A549 (cell line): ENCODE measurements around the gene PBX3. TPM values are rescaled to one million over a fixed set of nuclear protein-coding genes. Genes with fewer than 3 reads are reported as not detected.

Source experiments
- ATAC-seq, 2 experiments: fragments of 200-7000 bp in 1 of 2; fragments of >200 bp in 1 of 2; cut with Nextera tagmentation in 1 of 2; cut with Tn5 transposase in 1 of 2; 3 replicates each; pipeline versions ENCODE4 v1.8.0 to v1.9.1; 2018 to 2020; ENCODE audit warnings: mild to moderate bottlenecking in 1 of 2, moderate library complexity in 1 of 2
- CTCF ChIA-PET: fragments of 300-600 bp; sonication (Branson Sonifier 250); formaldehyde crosslinking; extraction: SDS; loops from one replicate; lab custom pipeline; 2021; ENCODE audit warnings: antibody characterized with exemption, inconsistent platforms; lab: Yijun Ruan, JAX
- POLR2A ChIA-PET: fragments of 350-600 bp; formaldehyde crosslinking; extraction: SDS; loops from one replicate; lab custom pipeline; 2021; ENCODE audit warnings: antibody characterized with exemption, inconsistent platforms; lab: Yijun Ruan, JAX
- DNase-seq, 2 experiments: peaks; one replicate each; pipeline versions ENCODE4 v3.0.0 to v3.0.0-alpha.2; 2011 to 2016; ENCODE audit warnings: low read depth in 1 of 2, low spot score in 1 of 2
- FAIRE-seq: peaks from 2 replicates; lab custom pipeline; 2011; peaks lifted over from hg19 to GRCh38; lab: Jason Lieb, UNC
- H3K27ac ChIP-seq, 2 experiments: fragments of >200 bp; sonication (Bioruptor Twin); formaldehyde crosslinking; 3 replicates each; pipeline ENCODE4 v1.5.1; 2016 to 2017
- H3K4me1 ChIP-seq: fragments of >200 bp; sonication (Bioruptor Twin); formaldehyde crosslinking; 3 replicates; pipeline ENCODE4 v1.6.1; 2016
- H3K4me2 ChIP-seq: fragments of >200 bp; sonication (Bioruptor Twin); formaldehyde crosslinking; 3 replicates; pipeline ENCODE4 v1.6.1; 2016
- H3K4me3 ChIP-seq: fragments of >200 bp; sonication (Bioruptor Twin); formaldehyde crosslinking; 3 replicates; pipeline ENCODE4 v1.5.1; 2016
- H3K9me3 ChIP-seq: fragments of >200 bp; sonication (Bioruptor Twin); formaldehyde crosslinking; 3 replicates; pipeline ENCODE4 v1.6.1; 2016
- BHLHE40 ChIP-seq: IDR thresholded peaks from 2 replicates; pipeline ENCODE4 v1.6.1; 2012; ENCODE audit warnings: low read depth, low read length, inconsistent platforms
- CBX2 ChIP-seq: fragments of 200-600 bp; sonication (generic); IDR thresholded peaks from 2 replicates; pipeline ENCODE4 v1.6.1; 2016; ENCODE audit warnings: low read depth, mild to moderate bottlenecking, borderline replicate concordance
- CHD4 ChIP-seq: fragments of 200-600 bp; sonication (generic); IDR thresholded peaks from 2 replicates; pipeline ENCODE4 v1.6.1; 2016; ENCODE audit warnings: antibody characterized with exemption, mild to moderate bottlenecking, borderline replicate concordance
- EHF ChIP-seq: fragments of 250-450 bp; sonication (Bioruptor Pico); IDR thresholded peaks from 2 replicates; pipeline ENCODE4 v1.5.0; 2020; ENCODE audit warnings: mild to moderate bottlenecking
- EP300 ChIP-seq, 2 experiments: fragments of >200 bp; sonication (Bioruptor Twin); formaldehyde crosslinking; IDR thresholded peaks; 2 replicates in 1 of 2; 3 replicates in 1 of 2; pipeline ENCODE4 v1.6.1; 2016 to 2017
- FOXS1 ChIP-seq: fragments of 250-450 bp; sonication (Bioruptor Pico); IDR thresholded peaks from 2 replicates; pipeline ENCODE4 v1.5.0; 2020; ENCODE audit warnings: mild to moderate bottlenecking, moderate library complexity
- GATA3 ChIP-seq: IDR thresholded peaks from 2 replicates; pipeline ENCODE4 v1.6.1; 2012; ENCODE audit warnings: borderline replicate concordance
- HES2 ChIP-seq: fragments of >200 bp; sonication (Bioruptor Twin); formaldehyde crosslinking; IDR thresholded peaks from 2 replicates; pipeline ENCODE4 v1.6.1; 2016
- HEYL ChIP-seq: fragments of 250-450 bp; sonication (Bioruptor Pico); IDR thresholded peaks from 2 replicates; pipeline ENCODE4 v1.8.0; 2021; ENCODE audit warnings: mild to moderate bottlenecking, moderate library complexity
- HMGXB4 ChIP-seq: fragments of 250-450 bp; sonication (Bioruptor Pico); IDR thresholded peaks from 2 replicates; pipeline ENCODE4 v1.5.0; 2021; ENCODE audit warnings: mild to moderate bottlenecking, moderate library complexity, borderline replicate concordance
- HOXB5 ChIP-seq: fragments of 250-450 bp; sonication (Bioruptor Pico); IDR thresholded peaks from 2 replicates; pipeline ENCODE4 v1.5.0; 2020; ENCODE audit warnings: mild to moderate bottlenecking, moderate library complexity
- JUNB ChIP-seq: fragments of >200 bp; sonication (Bioruptor Twin); formaldehyde crosslinking; IDR thresholded peaks from 2 replicates; pipeline ENCODE4 v1.6.1; 2016
- KDM1A ChIP-seq: fragments of 200-600 bp; sonication (generic); IDR thresholded peaks from 2 replicates; pipeline ENCODE4 v1.6.1; 2016; ENCODE audit warnings: low read depth, mild to moderate bottlenecking
- MAZ ChIP-seq: fragments of 150-350 bp; IDR thresholded peaks from 2 replicates; pipeline ENCODE4 v1.6.1; 2014; ENCODE audit warnings: antibody characterized with exemption, low read depth, low read length, borderline replicate concordance
- MYC ChIP-seq: IDR thresholded peaks from 2 replicates; pipeline ENCODE4 v1.6.1; 2012; ENCODE audit warnings: mild to moderate bottlenecking, inconsistent platforms, low read length, improper control_type of control experiment, borderline replicate concordance
- NFE2L2 ChIP-seq: fragments of 150-350 bp; conservative IDR thresholded peaks from 2 replicates; pipeline ENCODE4 v1.6.1; 2014; ENCODE audit warnings: low read length
- PBX3 ChIP-seq: IDR thresholded peaks from 2 replicates; pipeline ENCODE4 v1.6.1; 2012
- PHF8 ChIP-seq: fragments of 200-600 bp; sonication (generic); IDR thresholded peaks from 2 replicates; pipeline ENCODE4 v1.6.1; 2016; ENCODE audit warnings: low read depth, mild to moderate bottlenecking, antibody characterized with exemption, moderate library complexity, borderline replicate concordance
- POLR2A ChIP-seq: IDR thresholded peaks from 2 replicates; pipeline ENCODE4 v1.6.1; 2012; ENCODE audit warnings: mild to moderate bottlenecking, low read length
- RNF2 ChIP-seq: fragments of 200-600 bp; sonication (generic); IDR thresholded peaks from 2 replicates; pipeline ENCODE4 v1.6.1; 2016; ENCODE audit warnings: low read depth, mild to moderate bottlenecking, antibody characterized with exemption, moderate library complexity, borderline replicate concordance
- ZFP36 ChIP-seq: fragments of 450-650 bp; IDR thresholded peaks from 2 replicates; pipeline ENCODE4 v1.6.1; 2014; ENCODE audit warnings: borderline replicate concordance; ENCODE audit not compliant: partially characterized antibody
- ZNF302 ChIP-seq: fragments of 250-450 bp; sonication (Bioruptor Pico); IDR thresholded peaks from 2 replicates; pipeline ENCODE4 v1.9.0; 2021; ENCODE audit warnings: inconsistent platforms, mild to moderate bottlenecking, moderate library complexity
- ZSCAN20 ChIP-seq: fragments of 250-450 bp; sonication (Bioruptor Pico); IDR thresholded peaks from 2 replicates; pipeline ENCODE4 v1.8.0; 2022; ENCODE audit warnings: mild to moderate bottlenecking, moderate library complexity
- WGBS: methylation state at CpG from one replicate; pipeline ENCODE4 v1.1.6; 2017; ENCODE audit errors: missing lambda C conversion rate; 5-methylcytosine and 5-hydroxymethylcytosine counted together
- polyA plus RNA-seq, 4 experiments: library from polyadenylated mRNA; depleted of rRNA in 3 of 4; stranded (reverse); fragments of >200 nt; fragmentation: RNase III in 1 of 4; extraction: RNeasy Plus Mini Kit Qiagen cat#74134 plus additional on column Dnase treatment in 1 of 4; gene quantifications; 2 replicates in 3 of 4; 3 replicates in 1 of 4; pipeline ENCODE4 v1.2.3, GENCODE V29; 2011 to 2017
- TF ChIP-seq, protein P1 (sequence below): fragments of >200 bp; sonication (Bioruptor Twin); formaldehyde crosslinking; IDR thresholded peaks from 3 replicates; pipeline ENCODE4 v1.5.1; 2016
- TF ChIP-seq, protein P2 (sequence below): fragments of 250-450 bp; sonication (Bioruptor Pico); IDR thresholded peaks from 2 replicates; pipeline ENCODE4 v1.5.0; 2020; ENCODE audit warnings: low read depth, mild to moderate bottlenecking, moderate library complexity

PBX3 gene
- polyA plus RNA-seq, 2 of the 4 experiments (the other 2 are of a cell fraction), result 10.7 to 23.5 TPM

DNA sequence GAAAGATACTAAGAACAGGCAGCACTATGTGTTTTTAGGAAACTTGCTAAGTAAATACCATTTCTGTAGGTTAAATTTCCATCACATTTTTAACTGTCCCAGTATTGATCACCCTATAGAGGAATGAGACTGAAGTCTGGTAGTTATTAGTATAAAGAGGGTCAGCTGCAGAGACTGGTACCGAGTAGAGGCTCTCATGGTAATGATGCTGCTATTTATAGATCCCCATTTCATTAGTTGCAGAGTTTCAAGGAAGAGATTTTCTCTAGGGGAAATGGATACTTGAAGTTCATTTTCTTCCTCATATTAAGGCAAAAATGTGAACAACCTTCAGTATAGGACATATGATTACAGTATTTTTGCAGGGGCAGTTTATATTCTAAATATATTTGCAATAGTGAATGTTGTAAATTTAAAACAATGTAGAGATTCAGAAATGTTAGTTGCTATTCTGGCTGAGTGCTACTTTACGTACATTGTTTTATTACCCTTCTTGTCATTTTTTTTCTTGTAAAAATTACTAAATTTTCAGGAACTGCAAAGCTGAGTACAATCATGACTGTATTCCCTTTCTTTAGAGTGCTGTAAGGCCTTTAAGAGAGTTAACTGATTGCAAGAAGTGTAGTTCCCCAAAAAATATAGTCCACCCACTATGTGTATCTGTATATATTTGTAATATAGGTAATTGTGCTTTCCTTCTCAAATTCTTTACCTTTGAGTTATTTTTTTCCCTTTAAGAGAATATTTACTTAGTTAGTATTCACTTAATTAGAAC, 14.7 kb downstream of the PBX3 start:
- DNase-seq (no peak), ATAC-seq (no peak), FAIRE-seq (no peak)
- 0 out of 3 replicates have a peak, but pooled peaks cover 4% of the 10 kb centered on the region for H3K4me1 ChIP-seq
- POLR2A ChIA-PET, result no interaction called here
- 87% methylated on average over 2 of the region's 2 CpGs for WGBS
- H3K4me3 ChIP-seq, result no peak overlapping the region
- no peak for TF ChIP-seq CHD4
- TF ChIP-seq MYC, result no peak
- TF ChIP-seq BHLHE40, result no peak
- TF ChIP-seq FOXS1, result no peak
- TF ChIP-seq KDM1A, result no peak
- no peak for TF ChIP-seq ZSCAN20 (CRISPR knock-in tag)
- no peak for TF ChIP-seq EP300 (IDR thresholded peaks at IDR 0.05)
- TF ChIP-seq ZFP36, result no peak
- TF ChIP-seq HMGXB4 (CRISPR knock-in tag), result no peak
- H3K4me2 ChIP-seq, result no peak overlapping the region
- no peaks in the 10 kb centered on the region for H3K9me3 ChIP-seq
- CTCF ChIA-PET, result no interaction called here
- H3K27ac ChIP-seq, result no peak overlapping the region

GRCh38 chr9:125763394-125763801, 16.2 kb downstream of the PBX3 start:
- DNase-seq (peak in 1 of 2 experiments; percentile 9), FAIRE-seq (no peak), ATAC-seq (no peak)
- Histone ChIP-seq H3K4me2 (no peak overlapping the region), H3K9me3 (no peaks in the 10 kb centered on the region), H3K4me3 (no peak overlapping the region), H3K4me1 (0 out of 3 replicates have a peak, but pooled peaks cover 4% of the 10 kb centered on the region), H3K27ac (no peak overlapping the region)
- WGBS, result 92% methylated on average over 7 of the region's 7 CpGs
- ChIA-PET CTCF (interaction anchor here (1.3 kb wide), 1 partner anchor 20 kb away, joined by 3 read pairs; no protein-coding TSS in a partner anchor), POLR2A (no interaction called here)
- TF ChIP-seq CBX2, result no peak
- TF ChIP-seq HOXB5, result no peak
- TF ChIP-seq POLR2A, result no peak
- TF ChIP-seq EP300 (IDR thresholded peaks at IDR 0.05), result no peak
- TF ChIP-seq MAZ, result no peak
- TF ChIP-seq GATA3, result no peak
- no peak for TF ChIP-seq HEYL
- no peak for TF ChIP-seq HES2
- TF ChIP-seq JUNB, result no peak
- TF ChIP-seq NFE2L2, result no peak
- no peak for TF ChIP-seq ZNF302
- no peak for TF ChIP-seq PHF8
- TF ChIP-seq EHF (CRISPR knock-in tag), result no peak
- no peak for TF ChIP-seq RNF2
- TF ChIP-seq, protein P1, sequence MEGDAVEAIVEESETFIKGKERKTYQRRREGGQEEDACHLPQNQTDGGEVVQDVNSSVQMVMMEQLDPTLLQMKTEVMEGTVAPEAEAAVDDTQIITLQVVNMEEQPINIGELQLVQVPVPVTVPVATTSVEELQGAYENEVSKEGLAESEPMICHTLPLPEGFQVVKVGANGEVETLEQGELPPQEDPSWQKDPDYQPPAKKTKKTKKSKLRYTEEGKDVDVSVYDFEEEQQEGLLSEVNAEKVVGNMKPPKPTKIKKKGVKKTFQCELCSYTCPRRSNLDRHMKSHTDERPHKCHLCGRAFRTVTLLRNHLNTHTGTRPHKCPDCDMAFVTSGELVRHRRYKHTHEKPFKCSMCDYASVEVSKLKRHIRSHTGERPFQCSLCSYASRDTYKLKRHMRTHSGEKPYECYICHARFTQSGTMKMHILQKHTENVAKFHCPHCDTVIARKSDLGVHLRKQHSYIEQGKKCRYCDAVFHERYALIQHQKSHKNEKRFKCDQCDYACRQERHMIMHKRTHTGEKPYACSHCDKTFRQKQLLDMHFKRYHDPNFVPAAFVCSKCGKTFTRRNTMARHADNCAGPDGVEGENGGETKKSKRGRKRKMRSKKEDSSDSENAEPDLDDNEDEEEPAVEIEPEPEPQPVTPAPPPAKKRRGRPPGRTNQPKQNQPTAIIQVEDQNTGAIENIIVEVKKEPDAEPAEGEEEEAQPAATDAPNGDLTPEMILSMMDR, result no peak
- TF ChIP-seq MYC, result no peak
- TF ChIP-seq, protein P2, sequence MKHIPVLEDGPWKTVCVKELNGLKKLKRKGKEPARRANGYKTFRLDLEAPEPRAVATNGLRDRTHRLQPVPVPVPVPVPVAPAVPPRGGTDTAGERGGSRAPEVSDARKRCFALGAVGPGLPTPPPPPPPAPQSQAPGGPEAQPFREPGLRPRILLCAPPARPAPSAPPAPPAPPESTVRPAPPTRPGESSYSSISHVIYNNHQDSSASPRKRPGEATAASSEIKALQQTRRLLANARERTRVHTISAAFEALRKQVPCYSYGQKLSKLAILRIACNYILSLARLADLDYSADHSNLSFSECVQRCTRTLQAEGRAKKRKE, result no peak
- no peak for TF ChIP-seq ZSCAN20 (CRISPR knock-in tag)
- TF ChIP-seq PBX3, result no peak
